ENCODE results near the gene CFAP99.

Gene CFAP99

GRCh38 chr4:2462218-2462991 lies 43.6 kb downstream of the CFAP99 start:
- peak; percentile 34; the same call in 1 of the 2 replicates for TF ChIP-seq RAD21 (IDR thresholded peaks at IDR 0.05; ENCODE audit: low read depth)
- peak; percentile 27; the same call in 1 of the 2 replicates for TF ChIP-seq USF1 (IDR thresholded peaks at IDR 0.05)
- TF ChIP-seq TCF12 (IDR thresholded peaks at IDR 0.05; ENCODE audit: low read depth): no peak; the same call in 1 of the 2 replicates
- no peak for TF ChIP-seq CEBPB (IDR thresholded peaks at IDR 0.05)
- peak; percentile 96 for TF ChIP-seq MAX (IDR thresholded peaks at IDR 0.05)
- no peak for TF ChIP-seq CREB1 (IDR thresholded peaks at IDR 0.05; ENCODE audit: low read depth)

GRCh38 chr4:2462992-2463762 lies 44.4 kb downstream of the CFAP99 start:
- no peak for TF ChIP-seq TCF12 (IDR thresholded peaks at IDR 0.05; ENCODE audit: low read depth)
- TF ChIP-seq NFIC (IDR thresholded peaks at IDR 0.05): no peak
- TF ChIP-seq YY1 (IDR thresholded peaks at IDR 0.05; ENCODE audit: low read depth): no peak
- no peak for TF ChIP-seq EGR1 (IDR thresholded peaks at IDR 0.05)
- TF ChIP-seq RAD21 (IDR thresholded peaks at IDR 0.05; ENCODE audit: low read depth): no peak
- no peak for TF ChIP-seq CREB1 (IDR thresholded peaks at IDR 0.05; ENCODE audit: low read depth)
- no peak for TF ChIP-seq REST (IDR thresholded peaks at IDR 0.05; ENCODE audit: low read depth)
- TF ChIP-seq EP300 (IDR thresholded peaks at IDR 0.05; ENCODE audit: borderline replicate concordance): no peak
- TF ChIP-seq MAX (IDR thresholded peaks at IDR 0.05): no peak
- no peak for TF ChIP-seq TEAD4 (IDR thresholded peaks at IDR 0.05)
- TF ChIP-seq CEBPB (IDR thresholded peaks at IDR 0.05): no peak
- TF ChIP-seq USF1 (IDR thresholded peaks at IDR 0.05): no peak

GRCh38 chr4:2465032-2465431 lies 46.3 kb downstream of the CFAP99 start:
- TF ChIP-seq FOXM1 (IDR thresholded peaks at IDR 0.05; ENCODE audit: borderline replicate concordance, low read depth): no peak
- no peak for TF ChIP-seq MAX (IDR thresholded peaks at IDR 0.05)
- no peak for TF ChIP-seq CREB1 (IDR thresholded peaks at IDR 0.05; ENCODE audit: low read depth)
- TF ChIP-seq TCF12 (IDR thresholded peaks at IDR 0.05; ENCODE audit: low read depth): no peak
- TF ChIP-seq USF1 (IDR thresholded peaks at IDR 0.05): no peak
- TF ChIP-seq YY1 (IDR thresholded peaks at IDR 0.05; ENCODE audit: low read depth): no peak
- no peak for TF ChIP-seq TAF1 (IDR thresholded peaks at IDR 0.05; ENCODE audit: low read depth)
- TF ChIP-seq EP300 (IDR thresholded peaks at IDR 0.05; ENCODE audit: borderline replicate concordance): no peak
- TF ChIP-seq RAD21 (IDR thresholded peaks at IDR 0.05; ENCODE audit: low read depth): no peak
- TF ChIP-seq NFIC (IDR thresholded peaks at IDR 0.05): no peak
- no peak for TF ChIP-seq CEBPB (IDR thresholded peaks at IDR 0.05)
- no peak for TF ChIP-seq ZBTB7A (IDR thresholded peaks at IDR 0.05; ENCODE audit: low read depth)
- no peak for TF ChIP-seq TEAD4 (IDR thresholded peaks at IDR 0.05)
- TF ChIP-seq EGR1 (IDR thresholded peaks at IDR 0.05): no peak
- TF ChIP-seq REST (IDR thresholded peaks at IDR 0.05; ENCODE audit: low read depth): no peak

- TF ChIP-seq CREB1 (IDR thresholded peaks at IDR 0.05; ENCODE audit: low read depth): peak; percentile 61
- TF ChIP-seq ZBTB7A (IDR thresholded peaks at IDR 0.05; ENCODE audit: low read depth): 0 out of 2 replicates have a peak, but pooled peaks have one; percentile 41
- 0 out of 2 replicates have a peak, but pooled peaks have one; percentile 32 for TF ChIP-seq EGR1 (IDR thresholded peaks at IDR 0.05)
- TF ChIP-seq TEAD4 (IDR thresholded peaks at IDR 0.05): no peak
- peak; percentile 77 for TF ChIP-seq TAF1 (IDR thresholded peaks at IDR 0.05; ENCODE audit: low read depth)
- 0 out of 2 replicates have a peak, but pooled peaks have one; percentile 11 for TF ChIP-seq TCF12 (IDR thresholded peaks at IDR 0.05; ENCODE audit: low read depth)
- no peak for TF ChIP-seq USF1 (IDR thresholded peaks at IDR 0.05)
- no peak; the same call in 1 of the 2 replicates for TF ChIP-seq NFIC (IDR thresholded peaks at IDR 0.05)
- peak; percentile 81 for TF ChIP-seq MAX (IDR thresholded peaks at IDR 0.05)
- peak; percentile 73 for TF ChIP-seq FOXM1 (IDR thresholded peaks at IDR 0.05; ENCODE audit: borderline replicate concordance, low read depth)
- no peak for TF ChIP-seq YY1 (IDR thresholded peaks at IDR 0.05; ENCODE audit: low read depth)
Observed at GRCh38 chr4:2468456-2469191, 49.9 kb downstream of the CFAP99 start, which contains the start of gene RNF4. Gene RNF4 (plus strand): TSS chr4:2469106. CDS start chr4:2490494, 21,388 bp downstream.
